BLaER1 treated with 17β-estradiol and CSF1 and Interleukin-3, amounts not matched to agents 10 nM and 100 nM (cell line): ENCODE data around the gene ISOC2.
"Not testable (repeated sequence)": the region's sequence is repeated elsewhere in the genome, so short reads cannot be mapped to it uniquely, and the experiment has no call there.

Experiments
- H3K27ac ChIP-seq, 11 experiments: shearing (Covaris generic); formaldehyde crosslinking; 2 replicates each; pipeline ENCODE4 v1.8.1; 2022
- H3K27me3 ChIP-seq, 11 experiments: shearing (Covaris generic); formaldehyde crosslinking; 2 replicates each; pipeline ENCODE4 v1.8.1; 2022
- H3K36me3 ChIP-seq, 11 experiments: shearing (Covaris generic); formaldehyde crosslinking; 2 replicates each; pipeline ENCODE4 v1.8.1; 2022
- H3K4me1 ChIP-seq, 10 experiments: shearing (Covaris generic); formaldehyde crosslinking; 2 replicates each; pipeline ENCODE4 v1.8.1; 2022
- H3K4me2 ChIP-seq, 11 experiments: shearing (Covaris generic); formaldehyde crosslinking; 2 replicates each; pipeline ENCODE4 v1.8.1; 2022
- H3K4me3 ChIP-seq, 10 experiments: shearing (Covaris generic); formaldehyde crosslinking; 2 replicates each; pipeline ENCODE4 v1.8.1; 2022
- H3K9ac ChIP-seq, 11 experiments: shearing (Covaris generic); formaldehyde crosslinking; 2 replicates each; pipeline ENCODE4 v1.8.1; 2022
- H3K9me3 ChIP-seq, 11 experiments: shearing (Covaris generic); formaldehyde crosslinking; replicated peaks in 1 of 11; 2 replicates each; pipeline ENCODE4 v1.8.1; 2022
- H4K20me1 ChIP-seq, 11 experiments: shearing (Covaris generic); formaldehyde crosslinking; 2 replicates each; pipeline ENCODE4 v1.8.1; 2022
- Cebpa-rat ChIP-seq, 11 experiments: shearing (Covaris generic); IDR thresholded peaks; 2 replicates each; pipeline ENCODE4 v1.8.1; 2022

The ISOC2 gene

DNA sequence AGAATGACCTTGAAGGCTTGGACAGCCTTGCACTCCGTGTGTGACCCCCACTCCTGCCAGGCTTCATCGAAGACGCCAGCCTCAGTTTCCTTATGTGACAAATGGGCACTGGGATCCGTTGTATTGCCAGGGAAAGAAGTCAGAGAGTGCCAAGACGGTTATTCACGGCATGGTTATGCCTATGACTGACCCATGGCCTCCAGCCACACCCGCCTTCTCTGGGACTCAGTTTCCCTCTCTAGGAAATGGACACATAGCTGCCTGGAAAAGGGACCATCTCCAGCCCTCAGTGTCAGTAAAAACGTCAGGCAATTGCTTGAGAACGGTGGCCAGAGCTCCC, 52.9 kb downstream of the ISOC2 start:
- peaks cover 18 to 34% (median 31%) of the 10 kb centered on the region in 11 experiments for H3K36me3 ChIP-seq
- H3K4me3 ChIP-seq = peak overlapping the region; percentile 14 to 98 (median 51); a peak in 18 of 20 replicates
- peak overlapping the region; percentile 69 to 100 (median 79) for H3K9ac ChIP-seq
- peaks cover 0 to 26% (median 17%) of the 10 kb centered on the region in 11 experiments; a peak in 15 of 22 replicates for H3K9me3 ChIP-seq
- peaks cover 3 to 41% (median 35%) of the 10 kb centered on the region in 11 experiments; a peak in 21 of 22 replicates for H4K20me1 ChIP-seq
- no peak for TF ChIP-seq Cebpa-rat (IDR thresholded peaks at IDR 0.05)
- H3K4me1 ChIP-seq = peaks cover 36 to 41% (median 39%) of the 10 kb centered on the region in 10 experiments
- peak overlapping the region; percentile 44 to 88 (median 76) for H3K4me2 ChIP-seq
- peak overlapping the region; percentile 91 to 99 (median 96) for H3K27ac ChIP-seq
- H3K27me3 ChIP-seq = no peaks in the 10 kb centered on the region

DNA sequence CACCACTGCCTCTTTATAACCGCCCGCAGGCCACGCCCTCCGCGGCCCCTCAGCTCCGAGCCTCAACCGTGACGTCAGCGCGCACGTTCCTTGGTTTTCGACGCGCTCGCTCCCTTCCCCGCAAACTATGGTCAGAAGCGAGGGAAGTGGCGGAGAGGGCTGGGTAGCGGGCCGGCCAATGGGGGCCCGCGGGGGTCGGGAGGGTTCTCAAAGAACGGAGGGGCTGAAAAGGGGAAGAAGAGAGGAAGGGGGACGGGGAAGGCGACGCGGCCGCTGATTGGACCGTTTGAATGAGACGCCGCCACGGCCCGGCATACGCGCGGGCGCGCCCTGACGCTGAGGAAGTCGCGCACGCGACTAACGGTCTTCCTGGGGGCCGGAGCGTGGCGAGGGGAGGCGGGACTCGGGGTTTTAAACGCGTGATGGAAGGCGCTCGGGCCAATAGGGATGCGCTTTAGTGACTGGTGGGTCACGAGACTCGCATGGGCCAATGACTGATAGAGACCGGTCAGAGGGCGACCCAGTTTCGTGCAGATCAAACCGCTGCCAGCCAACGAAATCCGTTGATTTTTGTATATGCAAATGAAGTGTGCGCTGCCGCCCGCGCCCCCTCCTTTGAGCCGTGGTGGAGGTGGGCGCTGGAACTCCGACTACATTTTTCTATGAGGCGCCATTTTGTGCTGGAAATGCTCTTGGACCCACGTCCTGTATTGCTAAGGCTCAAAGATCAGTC, 53.5 kb downstream of the ISOC2 start:
- peaks cover 8 to 46% (median 40%) of the 10 kb centered on the region in 11 experiments; a peak in 21 of 22 replicates for H4K20me1 ChIP-seq
- H3K9me3 ChIP-seq = peaks cover 0 to 26% (median 17%) of the 10 kb centered on the region in 11 experiments; a peak in 15 of 22 replicates
- peak overlapping the region; percentile 97 to 100 (median 99) for H3K9ac ChIP-seq
- H3K27ac ChIP-seq = peak overlapping the region; percentile 91 to 99 (median 96)
- TF ChIP-seq Cebpa-rat (IDR thresholded peaks at IDR 0.05) = no peak
- no peaks in the 10 kb centered on the region for H3K27me3 ChIP-seq
- H3K4me1 ChIP-seq = peaks cover 37 to 46% (median 44%) of the 10 kb centered on the region in 10 experiments
- peak overlapping the region; percentile 44 to 100 (median 84) for H3K4me2 ChIP-seq
- peak overlapping the region; percentile 89 to 100 (median 98) for H3K4me3 ChIP-seq
- peaks cover 23 to 39% (median 37%) of the 10 kb centered on the region in 11 experiments for H3K36me3 ChIP-seq

- not testable (repeated sequence) for H3K27me3 ChIP-seq
- H3K4me3 ChIP-seq = peak within 1 kb of the TSS; percentile 89 to 100 (median 98)
- peaks cover 28 to 44% (median 41%) of the 10 kb centered on the region in 11 experiments for H3K36me3 ChIP-seq
- peaks cover 40 to 51% (median 49%) of the 10 kb centered on the region in 10 experiments for H3K4me1 ChIP-seq
- H3K9me3 ChIP-seq = peaks cover 0 to 26% (median 17%) of the 10 kb centered on the region in 11 experiments; a peak in 15 of 22 replicates
- H3K9ac ChIP-seq = peak within 1 kb of the TSS; percentile 97 to 100 (median 99)
- H3K4me2 ChIP-seq = peak within 1 kb of the TSS; percentile 92 to 100 (median 97)
- H4K20me1 ChIP-seq = peaks cover 13 to 51% (median 45%) of the 10 kb centered on the region in 11 experiments; a peak in 21 of 22 replicates
- peak within 1 kb of the TSS; percentile 91 to 99 (median 96) for H3K27ac ChIP-seq
Measured at GRCh38 chr19:55407550-55407799, 54.0 kb downstream of the ISOC2 start, which contains the start of gene UBE2S. Gene UBE2S, minus strand, starts transcription at chr19:55407788. Its CDS starts 199 bp downstream, at chr19:55407589.

- H3K4me2 ChIP-seq = peak overlapping the region; percentile 92 to 100 (median 97)
- peak overlapping the region; percentile 89 to 100 (median 98) for H3K4me3 ChIP-seq
- peaks cover 18 to 56% (median 50%) of the 10 kb centered on the region in 11 experiments; a peak in 21 of 22 replicates for H4K20me1 ChIP-seq
- peaks cover 0 to 26% (median 17%) of the 10 kb centered on the region in 11 experiments; a peak in 15 of 22 replicates for H3K9me3 ChIP-seq
- peak overlapping the region; percentile 97 to 100 (median 99) for H3K9ac ChIP-seq
- H3K36me3 ChIP-seq = peaks cover 33 to 49% (median 46%) of the 10 kb centered on the region in 11 experiments
- no peak for TF ChIP-seq Cebpa-rat (IDR thresholded peaks at IDR 0.05)
- no peaks in the 10 kb centered on the region for H3K27me3 ChIP-seq
- H3K27ac ChIP-seq = peak overlapping the region; percentile 91 to 99 (median 96)
- peaks cover 40 to 56% (median 54%) of the 10 kb centered on the region in 10 experiments for H3K4me1 ChIP-seq
Measured at GRCh38 chr19:55406826-55407549, 54.5 kb downstream of the ISOC2 start.

DNA sequence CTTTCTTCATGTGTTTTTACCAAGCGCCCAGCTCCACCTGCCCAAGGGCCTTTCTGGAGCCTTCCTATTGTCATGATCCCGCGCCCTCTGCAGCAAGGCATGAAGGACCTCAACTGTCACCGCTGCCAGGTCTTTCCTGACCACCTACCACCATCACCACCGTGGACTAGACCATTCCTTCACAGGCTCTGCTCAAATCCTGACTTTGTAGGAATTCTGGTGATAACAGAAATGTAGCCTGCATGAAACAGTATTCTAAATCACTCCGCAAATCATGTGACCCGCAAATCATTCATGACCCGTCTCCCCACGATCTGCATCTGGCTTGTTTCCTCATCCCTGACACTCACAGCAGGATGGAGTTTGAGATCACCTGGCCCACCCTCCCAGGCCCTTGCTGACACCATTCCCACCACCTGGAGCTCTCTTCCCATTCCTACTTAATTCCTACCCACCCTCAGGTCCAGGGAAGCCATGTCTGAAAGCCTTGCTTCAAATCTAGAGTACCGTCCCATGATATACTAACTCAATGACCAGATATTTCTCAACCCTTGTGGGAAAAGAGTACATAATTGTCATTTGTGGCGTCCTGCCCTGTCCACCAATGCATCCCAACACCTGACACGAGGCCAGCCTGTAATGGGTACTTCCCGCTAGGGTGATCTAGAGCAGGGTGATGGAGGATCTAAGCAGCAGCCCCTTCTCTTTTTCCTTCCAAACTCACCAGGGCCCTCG, 55.2 kb downstream of the ISOC2 start:
- peak overlapping the region; percentile 92 to 100 (median 97) for H3K4me2 ChIP-seq
- H4K20me1 ChIP-seq = peaks cover 24 to 63% (median 57%) of the 10 kb centered on the region in 11 experiments; a peak in 21 of 22 replicates
- H3K27me3 ChIP-seq = no peaks in the 10 kb centered on the region
- peaks cover 39 to 56% (median 52%) of the 10 kb centered on the region in 11 experiments for H3K36me3 ChIP-seq
- peaks cover 0 to 26% (median 17%) of the 10 kb centered on the region in 11 experiments; a peak in 15 of 22 replicates for H3K9me3 ChIP-seq
- H3K27ac ChIP-seq = peak overlapping the region in 10 of 11 experiments; percentile 91 to 99 (median 96); a peak in 20 of 22 replicates
- H3K4me1 ChIP-seq = peaks cover 40 to 59% (median 56%) of the 10 kb centered on the region in 10 experiments
- no peak for TF ChIP-seq Cebpa-rat (IDR thresholded peaks at IDR 0.05)
- peak overlapping the region; percentile 97 to 100 (median 99) for H3K9ac ChIP-seq
- H3K4me3 ChIP-seq = peak overlapping the region; percentile 89 to 100 (median 98)

DNA sequence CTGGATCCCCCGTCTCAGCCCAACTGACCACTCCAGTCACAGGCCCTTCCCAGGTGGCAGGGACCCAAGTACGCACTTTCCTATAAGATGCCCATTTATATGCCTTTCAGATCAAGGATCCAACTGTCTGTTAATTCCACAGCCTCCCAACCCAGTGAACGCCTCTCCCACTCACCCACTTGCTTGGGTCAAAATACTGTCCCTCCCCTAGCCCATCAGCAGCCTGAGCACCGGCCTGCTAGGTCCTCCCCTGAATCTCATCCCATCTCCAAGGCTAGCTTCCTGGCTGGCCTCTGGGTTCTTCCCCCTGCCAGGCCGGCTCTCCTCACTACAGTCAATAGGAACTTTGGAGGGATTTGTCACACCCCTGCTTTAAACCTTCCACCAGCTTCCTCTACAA, 55.8 kb downstream of the ISOC2 start:
- Histone ChIP-seq H3K27me3 (no peaks in the 10 kb centered on the region), H4K20me1 (peaks cover 24 to 69% (median 63%) of the 10 kb centered on the region in 11 experiments; a peak in 21 of 22 replicates), H3K27ac (peak overlapping the region in 2 of 11 experiments; percentile 96 to 99; a peak in 3 of 22 replicates), H3K9me3 (peaks cover 0 to 22% (median 17%) of the 10 kb centered on the region in 11 experiments; a peak in 15 of 22 replicates), H3K4me1 (peaks cover 40 to 59% (median 56%) of the 10 kb centered on the region in 10 experiments), H3K36me3 (peaks cover 43 to 62% (median 58%) of the 10 kb centered on the region in 11 experiments), H3K4me2 (peak overlapping the region; percentile 92 to 100 (median 97)), H3K9ac (peak overlapping the region; percentile 97 to 100 (median 99)), H3K4me3 (peak overlapping the region; percentile 11 to 100 (median 98); a peak in 18 of 20 replicates)
- no peak for TF ChIP-seq Cebpa-rat (IDR thresholded peaks at IDR 0.05)
